K562 (cell line): Measurements from ENCODE around the gene NR4A2. TPM values are rescaled to one million over a fixed set of nuclear protein-coding genes. Genes with fewer than 3 reads are reported as not detected.

Experiments
- BACH1 ChIP-seq: fragments of 200-800 bp; sonication (Bioruptor generic); IDR thresholded peaks from 2 replicates; pipeline ENCODE4 v1.6.1; 2016; ENCODE audit warnings: missing genetic modification characterization, missing compliant biosample characterization
- BMI1 ChIP-seq: fragments of 150-350 bp; IDR thresholded peaks from 2 replicates; pipeline ENCODE4 v1.6.1; 2014; ENCODE audit warnings: low read length
- CC2D1A ChIP-seq: fragments of 450-650 bp; IDR thresholded peaks from 2 replicates; pipeline ENCODE4 v1.6.1; 2017; ENCODE audit warnings: mild to moderate bottlenecking
- EGR1 ChIP-seq: fragments of 450-650 bp; conservative IDR thresholded peaks from 2 replicates; pipeline ENCODE4 v1.6.1; 2017; ENCODE audit warnings: mild to moderate bottlenecking
- ELF4 ChIP-seq: fragments of 450-650 bp; formaldehyde crosslinking; IDR thresholded peaks from 2 replicates; pipeline ENCODE4 v1.4.0; 2022; ENCODE audit warnings: missing genetic modification characterization
- EP300 ChIP-seq: IDR thresholded peaks from 2 replicates; pipeline ENCODE4 v1.6.1; 2012; ENCODE audit warnings: low read length, improper control_type of control experiment
- EWSR1 ChIP-seq: fragments of 450-650 bp; IDR thresholded peaks from 2 replicates; pipeline ENCODE4 v1.6.1; 2018; ENCODE audit warnings: borderline replicate concordance, mild to moderate bottlenecking, low read depth, moderate library complexity; ENCODE audit not compliant: partially characterized antibody
- KDM1A ChIP-seq, 2 experiments: fragments of 450-650 bp; IDR thresholded peaks; 2 replicates each; pipeline ENCODE4 v1.6.1; 2016; ENCODE audit warnings: mild to moderate bottlenecking in 2 of 2
- NCOA1 ChIP-seq: fragments of 450-650 bp; IDR thresholded peaks from 2 replicates; pipeline ENCODE4 v1.6.1; 2016; ENCODE audit warnings: low read depth
- NFYB ChIP-seq: IDR thresholded peaks from 2 replicates; pipeline ENCODE4 v1.6.1; 2011; ENCODE audit warnings: mild to moderate bottlenecking, moderate library complexity; ENCODE audit not compliant: insufficient read length; ENCODE audit errors: extremely low read depth
- PHF20 ChIP-seq: fragments of 450-650 bp; IDR thresholded peaks from 2 replicates; pipeline ENCODE4 v1.6.1; 2018; ENCODE audit not compliant: partially characterized antibody
- SIN3B ChIP-seq: fragments of 450-650 bp; IDR thresholded peaks from 2 replicates; pipeline ENCODE4 v1.6.1; 2017; ENCODE audit warnings: low read depth, mild to moderate bottlenecking, moderate library complexity
- SMAD4 ChIP-seq: fragments of 250-450 bp; sonication (Bioruptor Pico); conservative IDR thresholded peaks from 2 replicates; pipeline ENCODE4 v1.8.0; 2021; ENCODE audit warnings: inconsistent platforms, mild to moderate bottlenecking, moderate library complexity
- TGIF2 ChIP-seq: sonication (generic); formaldehyde crosslinking; IDR thresholded peaks from 2 replicates; pipeline ENCODE4 v1.8.1; 2022; ENCODE audit warnings: mild to moderate bottlenecking, missing genetic modification reagents, moderate library complexity
- THRA ChIP-seq: fragments of 450-650 bp; IDR thresholded peaks from 2 replicates; pipeline ENCODE4 v1.6.1; 2017; ENCODE audit warnings: mild to moderate bottlenecking, moderate library complexity
- VEZF1 ChIP-seq: fragments of 200-800 bp; sonication (Bioruptor generic); IDR thresholded peaks from 2 replicates; pipeline ENCODE4 v1.6.1; 2017; ENCODE audit warnings: missing genetic modification characterization, missing compliant biosample characterization
- ZNF324 ChIP-seq: fragments of 250-450 bp; sonication (Bioruptor Pico); IDR thresholded peaks from 2 replicates; pipeline ENCODE4 v1.4.0; 2020; ENCODE audit warnings: mild to moderate bottlenecking
- ZNF408 ChIP-seq: fragments of 250-450 bp; sonication (Bioruptor Pico); IDR thresholded peaks from 2 replicates; pipeline ENCODE4 v1.4.0; 2020; ENCODE audit warnings: low read depth, mild to moderate bottlenecking, moderate library complexity
- ZNF511 ChIP-seq: sonication (generic); formaldehyde crosslinking; IDR thresholded peaks from 2 replicates; pipeline ENCODE4 v1.8.0; 2022; ENCODE audit warnings: mild to moderate bottlenecking, missing genetic modification reagents
- ZNF695 ChIP-seq: fragments of 450-650 bp; formaldehyde crosslinking; IDR thresholded peaks from 2 replicates; pipeline ENCODE4 v1.4.0; 2020; ENCODE audit warnings: mild to moderate bottlenecking, moderate library complexity
- ZNF830 ChIP-seq: fragments of 250-450 bp; sonication (Bioruptor Pico); IDR thresholded peaks from 2 replicates; pipeline ENCODE4 v1.5.0; 2021; ENCODE audit warnings: mild to moderate bottlenecking
- polyA plus RNA-seq, 8 experiments: library from polyadenylated mRNA; depleted of rRNA in 4 of 8; stranded (reverse) in 5 of 8; unstranded in 3 of 8; fragments of >200 nt; fragmentation: Nextera tagmentation in 2 of 8; fragmentation: Illumina TruSeq in 1 of 8; extraction: Ambion mirVana in 2 of 8; extraction: Trizol in 1 of 8; gene quantifications; 2 replicates each; pipeline versions ENCODE4 v1.2.1 to v1.2.3, GENCODE V29; 2011 to 2014; ENCODE audit warnings: inconsistent platforms in 1 of 8, missing spikeins in 1 of 8
- total RNA-seq, 7 experiments: library from RNA; depleted of rRNA in 6 of 7; stranded (reverse); fragments of >200 nt in 6 of 7; fragmentation: Illumina TruSeq in 2 of 7; extraction: Trizol in 2 of 7; gene quantifications; 2 replicates each; pipeline versions ENCODE4 v1.2.1 to v1.2.3, GENCODE V29; 2011 to 2021; ENCODE audit warnings: low replicate concordance in 1 of 7
- TF ChIP-seq, protein P1 (sequence below), 2 experiments: fragments of 450-650 bp; conservative IDR thresholded peaks; 2 replicates each; pipeline ENCODE4 v1.6.1; 2017; ENCODE audit warnings: mild to moderate bottlenecking in 2 of 2, moderate library complexity in 2 of 2
- TF ChIP-seq, protein P2 (sequence below): fragments of 450-650 bp; IDR thresholded peaks from 2 replicates; pipeline ENCODE4 v1.6.1; 2016; ENCODE audit warnings: antibody characterized with exemption

NR4A2 gene
- total and polyA plus RNA-seq, 9 of the 15 experiments (the other 6 are each of a cell fraction or from before 2014, with no cell fraction given), result 0.94 to 5.1 (median 1.3) TPM

DNA sequence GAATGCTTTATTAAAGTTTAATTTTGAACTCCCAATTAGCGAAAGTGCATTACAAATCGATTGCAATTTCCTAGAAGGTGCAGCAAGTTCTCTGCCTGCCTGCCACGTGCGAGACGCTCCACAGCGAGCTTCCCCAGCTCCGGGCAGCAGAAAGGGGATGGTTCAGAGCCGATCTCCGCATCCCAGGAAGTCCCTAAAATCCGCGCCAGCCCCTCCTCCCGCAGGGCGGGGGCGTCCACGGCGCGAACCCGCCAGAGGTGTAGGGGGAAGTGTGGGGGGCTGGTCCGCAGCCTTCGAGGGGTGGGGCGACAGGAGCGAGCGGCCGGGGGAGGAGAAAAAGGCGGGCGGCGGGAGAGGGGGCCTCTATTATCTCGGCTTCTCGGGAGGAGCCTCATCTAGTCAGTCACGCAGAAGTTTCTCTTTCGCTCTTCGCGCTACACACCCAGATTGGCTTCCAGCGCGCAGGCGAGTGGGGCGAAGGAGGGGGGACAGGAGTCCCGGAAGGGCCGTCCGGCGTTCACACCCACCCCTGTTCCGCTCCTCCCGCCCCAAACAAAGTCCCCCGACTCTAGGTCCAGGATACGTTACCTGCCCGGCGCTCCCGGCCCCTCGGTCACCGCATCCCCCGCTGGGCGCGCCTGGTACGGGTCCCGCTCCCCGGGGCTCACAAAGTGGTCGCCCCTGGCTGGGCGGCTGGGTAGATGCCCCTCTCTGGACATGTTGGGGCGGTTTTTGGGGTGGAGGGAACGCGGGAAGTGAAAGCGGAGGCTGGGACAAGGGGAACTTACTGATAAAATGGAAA is 9.1 kb upstream of the NR4A2 start (continued):
- TF ChIP-seq SIN3B, result no peak
- TF ChIP-seq ZNF695, result no peak
- no peak; the same call in 1 of the 2 replicates for TF ChIP-seq BACH1 (tag)
- no peak; the same call in none of the 2 replicates for TF ChIP-seq EP300
- no peak; a peak in 2 of 4 replicates for TF ChIP-seq KDM1A (IDR thresholded peaks at IDR 0.05)
- no peak for TF ChIP-seq EWSR1
- TF ChIP-seq TGIF2 (CRISPR knock-in tag), result 0 out of 2 replicates have a peak, but pooled peaks have one; percentile 17
- TF ChIP-seq ZNF511, result peak; percentile 60
- TF ChIP-seq SMAD4 (CRISPR knock-in tag), result no peak
- TF ChIP-seq, protein P1, sequence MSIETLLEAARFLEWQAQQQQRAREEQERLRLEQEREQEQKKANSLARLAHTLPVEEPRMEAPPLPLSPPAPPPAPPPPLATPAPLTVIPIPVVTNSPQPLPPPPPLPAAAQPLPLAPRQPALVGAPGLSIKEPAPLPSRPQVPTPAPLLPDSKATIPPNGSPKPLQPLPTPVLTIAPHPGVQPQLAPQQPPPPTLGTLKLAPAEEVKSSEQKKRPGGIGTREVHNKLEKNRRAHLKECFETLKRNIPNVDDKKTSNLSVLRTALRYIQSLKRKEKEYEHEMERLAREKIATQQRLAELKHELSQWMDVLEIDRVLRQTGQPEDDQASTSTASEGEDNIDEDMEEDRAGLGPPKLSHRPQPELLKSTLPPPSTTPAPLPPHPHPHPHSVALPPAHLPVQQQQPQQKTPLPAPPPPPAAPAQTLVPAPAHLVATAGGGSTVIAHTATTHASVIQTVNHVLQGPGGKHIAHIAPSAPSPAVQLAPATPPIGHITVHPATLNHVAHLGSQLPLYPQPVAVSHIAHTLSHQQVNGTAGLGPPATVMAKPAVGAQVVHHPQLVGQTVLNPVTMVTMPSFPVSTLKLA (conservative IDR thresholded peaks at IDR 0.05), result peak; percentile 92 to 94
- no peak for TF ChIP-seq BMI1
- TF ChIP-seq THRA, result no peak
- TF ChIP-seq EGR1, result peak; percentile 98
- TF ChIP-seq ZNF324 (CRISPR knock-in tag), result no peak
- TF ChIP-seq ELF4 (CRISPR knock-in tag), result no peak; the same call in 1 of the 2 replicates
- TF ChIP-seq, protein P2, sequence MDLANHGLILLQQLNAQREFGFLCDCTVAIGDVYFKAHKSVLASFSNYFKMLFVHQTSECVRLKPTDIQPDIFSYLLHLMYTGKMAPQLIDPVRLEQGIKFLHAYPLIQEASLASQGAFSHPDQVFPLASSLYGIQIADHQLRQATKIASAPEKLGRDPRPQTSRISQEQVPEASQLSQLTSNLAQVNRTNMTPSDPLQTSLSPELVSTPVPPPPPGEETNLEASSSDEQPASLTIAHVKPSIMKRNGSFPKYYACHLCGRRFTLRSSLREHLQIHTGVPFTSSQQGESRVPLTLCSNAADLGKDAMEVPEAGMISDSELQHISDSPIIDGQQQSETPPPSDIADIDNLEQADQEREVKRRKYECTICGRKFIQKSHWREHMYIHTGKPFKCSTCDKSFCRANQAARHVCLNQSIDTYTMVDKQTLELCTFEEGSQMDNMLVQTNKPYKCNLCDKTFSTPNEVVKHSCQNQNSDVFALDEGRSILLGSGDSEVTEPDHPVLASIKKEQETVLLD, result peak; percentile 65; the same call in 1 of the 2 replicates
- no peak for TF ChIP-seq ZNF408 (CRISPR knock-in tag)
- no peak for TF ChIP-seq NCOA1
- TF ChIP-seq NFYB, result no peak
- no peak for TF ChIP-seq PHF20
- 0 out of 2 replicates have a peak, but pooled peaks have one; percentile 5 for TF ChIP-seq CC2D1A
- peak; percentile 81; the same call in 1 of the 2 replicates for TF ChIP-seq ZNF830 (CRISPR knock-in tag)
- TF ChIP-seq VEZF1 (CRISPR knock-in tag), result no peak
